Liver (tissue), 3 donors: Measurements from ENCODE around the gene NKD2.

ENCODE experiments used
- EGR1 ChIP-seq, 2 donors: IDR thresholded peaks; 2 replicates each; pipeline ENCODE4 v1.6.1; 2016 to 2018; ENCODE audit warnings: antibody characterized with exemption in 2 of 2, low read depth in 2 of 2
- FOXA1 ChIP-seq: IDR thresholded peaks from 2 replicates; pipeline ENCODE4 v1.6.1; 2016; ENCODE audit warnings: antibody characterized with exemption
- GABPA ChIP-seq, 2 donors: IDR thresholded peaks in 1 of 2; conservative IDR thresholded peaks in 1 of 2; 2 replicates each; pipeline ENCODE4 v1.6.1; 2016; ENCODE audit warnings: antibody characterized with exemption in 2 of 2, mild to moderate bottlenecking in 1 of 2, moderate library complexity in 1 of 2
- JUND ChIP-seq, 2 donors: IDR thresholded peaks; 2 replicates each; pipeline ENCODE4 v1.6.1; 2016; ENCODE audit warnings: antibody characterized with exemption in 2 of 2
- MAX ChIP-seq: IDR thresholded peaks from 2 replicates; pipeline ENCODE4 v1.6.1; 2016; ENCODE audit warnings: antibody characterized with exemption
- RAD21 ChIP-seq, 2 donors: IDR thresholded peaks; 2 replicates each; pipeline ENCODE4 v1.6.1; 2016; ENCODE audit warnings: antibody characterized with exemption in 2 of 2, mild to moderate bottlenecking in 2 of 2
- REST ChIP-seq: IDR thresholded peaks from 2 replicates; pipeline ENCODE4 v1.6.1; 2016; ENCODE audit warnings: antibody characterized with exemption, mild to moderate bottlenecking
- RXRA ChIP-seq, 2 donors: IDR thresholded peaks; 2 replicates each; pipeline ENCODE4 v1.6.1; 2017 to 2018; ENCODE audit warnings: antibody characterized with exemption in 2 of 2, mild to moderate bottlenecking in 1 of 2
- YY1 ChIP-seq: IDR thresholded peaks from 2 replicates; pipeline ENCODE4 v1.6.1; 2016; ENCODE audit warnings: antibody characterized with exemption, mild to moderate bottlenecking
- TF ChIP-seq, protein P1 (sequence below): fragments of 150-350 bp; IDR thresholded peaks from 2 replicates; pipeline ENCODE4 v1.5.1; 2017; ENCODE audit warnings: improper control_type of control experiment, low read depth, low read length; ENCODE audit not compliant: missing input control
- donor health status: healthy.
- donor health status: healthy.

DNA sequence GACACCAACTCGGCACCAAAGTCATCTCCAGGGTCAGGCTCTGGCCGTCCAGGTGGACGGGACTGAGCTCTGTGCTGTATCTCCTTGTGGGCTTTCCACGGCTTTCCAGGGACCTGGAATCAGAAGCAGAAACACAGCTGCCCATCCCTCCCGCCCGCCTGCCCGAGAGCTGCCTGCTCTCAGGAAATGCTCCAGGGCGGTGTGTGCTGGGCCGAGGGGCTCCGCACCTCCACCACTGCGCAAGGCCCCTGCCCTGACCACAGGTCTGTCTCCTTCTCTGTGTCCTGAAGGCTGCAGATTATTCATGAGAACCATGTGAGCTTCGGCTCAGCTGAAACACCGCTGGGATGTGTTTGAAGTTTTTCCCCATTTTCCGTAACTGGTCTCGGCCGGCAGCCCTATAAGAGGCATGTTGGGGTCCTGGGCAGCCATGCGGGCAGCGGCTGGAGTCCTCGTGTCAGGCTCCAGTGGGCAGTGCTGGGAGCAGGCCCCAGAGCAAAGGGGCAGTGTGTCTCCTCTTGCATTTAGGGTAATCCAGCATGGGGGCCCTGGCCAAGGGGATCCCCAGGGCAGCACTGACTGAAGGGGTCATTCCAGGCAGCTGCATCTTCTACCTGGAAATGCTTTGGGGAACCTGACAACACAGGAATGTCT is 22.8 kb downstream of the NKD2 start:
- TF ChIP-seq, protein P1, sequence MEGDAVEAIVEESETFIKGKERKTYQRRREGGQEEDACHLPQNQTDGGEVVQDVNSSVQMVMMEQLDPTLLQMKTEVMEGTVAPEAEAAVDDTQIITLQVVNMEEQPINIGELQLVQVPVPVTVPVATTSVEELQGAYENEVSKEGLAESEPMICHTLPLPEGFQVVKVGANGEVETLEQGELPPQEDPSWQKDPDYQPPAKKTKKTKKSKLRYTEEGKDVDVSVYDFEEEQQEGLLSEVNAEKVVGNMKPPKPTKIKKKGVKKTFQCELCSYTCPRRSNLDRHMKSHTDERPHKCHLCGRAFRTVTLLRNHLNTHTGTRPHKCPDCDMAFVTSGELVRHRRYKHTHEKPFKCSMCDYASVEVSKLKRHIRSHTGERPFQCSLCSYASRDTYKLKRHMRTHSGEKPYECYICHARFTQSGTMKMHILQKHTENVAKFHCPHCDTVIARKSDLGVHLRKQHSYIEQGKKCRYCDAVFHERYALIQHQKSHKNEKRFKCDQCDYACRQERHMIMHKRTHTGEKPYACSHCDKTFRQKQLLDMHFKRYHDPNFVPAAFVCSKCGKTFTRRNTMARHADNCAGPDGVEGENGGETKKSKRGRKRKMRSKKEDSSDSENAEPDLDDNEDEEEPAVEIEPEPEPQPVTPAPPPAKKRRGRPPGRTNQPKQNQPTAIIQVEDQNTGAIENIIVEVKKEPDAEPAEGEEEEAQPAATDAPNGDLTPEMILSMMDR = no peak
- TF ChIP-seq YY1 (no peak), MAX (no peak), RXRA (IDR thresholded peaks at IDR 0.05) (no peak), JUND (IDR thresholded peaks at IDR 0.05) (no peak), RAD21 (IDR thresholded peaks at IDR 0.05) (no peak), GABPA (IDR thresholded peaks at IDR 0.05 in 1 of 2, conservative IDR thresholded peaks at IDR 0.05 in 1 of 2) (no peak), EGR1 (IDR thresholded peaks at IDR 0.05; ENCODE audit: low read depth in 2 of 2) (no peak), REST (no peak), FOXA1 (no peak)
